GM12874 (cell line): ENCODE results near the gene E2F7.

Source experiments
- CTCF ChIP-seq: IDR thresholded peaks from 2 replicates; pipeline ENCODE4 v1.5.1; 2011; ENCODE audit warnings: low read depth, mild to moderate bottlenecking, control low read depth, low read length, moderate library complexity; ENCODE audit not compliant: insufficient read depth

The E2F7 gene

GRCh38 chr12:77033658-77034536 lies 31.5 kb downstream of the E2F7 start:
- no peak for TF ChIP-seq CTCF

- no peak for TF ChIP-seq CTCF
Measured at GRCh38 chr12:77032406-77032805, 33.0 kb downstream of the E2F7 start.

GRCh38 chr12:77031745-77032144 lies 33.6 kb downstream of the E2F7 start:
- TF ChIP-seq CTCF = no peak

- TF ChIP-seq CTCF = no peak
Measured at GRCh38 chr12:77025782-77026314, 39.5 kb downstream of the E2F7 start.

GRCh38 chr12:77023501-77023900 lies 41.9 kb downstream of the E2F7 start:
- no peak for TF ChIP-seq CTCF

- TF ChIP-seq CTCF = no peak
Measured at GRCh38 chr12:77019920-77020319, 45.4 kb downstream of the E2F7 start.

GRCh38 chr12:77016606-77017005 lies 48.8 kb downstream of the E2F7 start:
- TF ChIP-seq CTCF = no peak
